ENCODE results near the gene ITGB1BP1. TPM values are rescaled to one million over a fixed set of nuclear protein-coding genes. Genes with fewer than 3 reads are reported as not detected.
A peak's percentile ranks its signal among the peaks of the same experiment; 100 is the strongest.

Gene ITGB1BP1
- total RNA-seq, 2 donors from 2014 or later = 132 to 167 TPM

DNA sequence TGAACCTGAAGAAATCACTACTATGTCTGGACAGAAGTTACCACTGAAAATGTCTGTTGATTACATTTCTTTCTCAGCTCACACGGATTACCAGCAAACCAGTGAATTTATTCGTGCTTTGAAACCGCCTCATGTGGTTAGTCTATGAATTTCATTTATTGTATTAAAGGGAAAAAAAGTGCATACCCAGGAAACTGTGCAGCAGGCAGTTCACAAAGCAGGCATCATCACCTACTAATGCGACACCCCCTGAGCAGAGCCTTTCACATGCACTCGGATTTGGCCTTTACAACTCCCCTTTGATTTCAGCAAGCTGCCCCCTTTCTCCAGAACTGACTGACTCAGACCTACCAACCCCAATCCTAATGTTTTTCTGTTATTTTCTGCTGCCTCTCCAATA is 20.2 kb upstream of the ITGB1BP1 start:
- H3K9me3 Mint-ChIP-seq = no peaks in the 10 kb centered on the region
- peaks cover 38% of the 10 kb centered on the region for H3K36me3 Mint-ChIP-seq
- H3K27me3 Mint-ChIP-seq = no peaks in the 10 kb centered on the region
- no peak overlapping the region for H3K27ac Mint-ChIP-seq
- no peak overlapping the region for H3K4me3 Mint-ChIP-seq
- H3K4me1 Mint-ChIP-seq (ENCODE audit: low read depth in 2 of 2) = no peaks in the 10 kb centered on the region
- DNase-seq (ENCODE audit: low spot score) = no peak
- ATAC-seq = no peak

- Mint-ChIP-seq H3K27ac (no peak overlapping the region), H3K36me3 (peaks cover 33% of the 10 kb centered on the region)
These were observed 18.2 kb upstream of the ITGB1BP1 start for GRCh38 chr2:9441556-9441955.

GRCh38 chr2:9440058-9440727 is 16.9 kb upstream of the ITGB1BP1 start:
- peaks cover 30% of the 10 kb centered on the region for H3K36me3 Mint-ChIP-seq
- DNase-seq (ENCODE audit: low spot score) (no peak), ATAC-seq (no peak)
- no peak overlapping the region for H3K27ac Mint-ChIP-seq
- no peaks in the 10 kb centered on the region for H3K4me1 Mint-ChIP-seq (ENCODE audit: low read depth in 2 of 2)
- no peak overlapping the region for H3K4me3 Mint-ChIP-seq
- H3K27me3 Mint-ChIP-seq = no peaks in the 10 kb centered on the region
- H3K9me3 Mint-ChIP-seq = no peaks in the 10 kb centered on the region

More at GRCh38 chr2:9441556-9441955, 18.2 kb upstream of the ITGB1BP1 start:
- no peak for DNase-seq (ENCODE audit: low spot score)
- no peak overlapping the region for H3K4me3 Mint-ChIP-seq
- H3K4me1 Mint-ChIP-seq (ENCODE audit: low read depth in 2 of 2) = no peaks in the 10 kb centered on the region
- H3K27me3 Mint-ChIP-seq = no peaks in the 10 kb centered on the region
- no peak for ATAC-seq
- no peaks in the 10 kb centered on the region for H3K9me3 Mint-ChIP-seq

GRCh38 chr2:9439536-9439935 is 16.2 kb upstream of the ITGB1BP1 start:
- no peaks in the 10 kb centered on the region for H3K9me3 Mint-ChIP-seq
- DNase-seq (ENCODE audit: low spot score) = no peak
- peaks cover 26% of the 10 kb centered on the region for H3K36me3 Mint-ChIP-seq
- no peak overlapping the region for H3K4me3 Mint-ChIP-seq
- H3K27me3 Mint-ChIP-seq = no peaks in the 10 kb centered on the region
- ATAC-seq = no peak
- H3K27ac Mint-ChIP-seq = no peak overlapping the region
- no peaks in the 10 kb centered on the region for H3K4me1 Mint-ChIP-seq (ENCODE audit: low read depth in 2 of 2)

- peaks cover 32% of the 10 kb centered on the region for H3K36me3 Mint-ChIP-seq
- peaks cover 0 to 7% of the 10 kb centered on the region in 2 donors for H3K4me1 Mint-ChIP-seq (ENCODE audit: low read depth in 2 of 2)
- H3K4me3 Mint-ChIP-seq = no peak overlapping the region
- ATAC-seq (no peak), DNase-seq (ENCODE audit: low spot score) (no peak)
- H3K9me3 Mint-ChIP-seq = no peaks in the 10 kb centered on the region
- no peaks in the 10 kb centered on the region for H3K27me3 Mint-ChIP-seq
- H3K27ac Mint-ChIP-seq = no peak overlapping the region
These were observed 11.2 kb upstream of the ITGB1BP1 start for GRCh38 chr2:9434489-9434888.

- Mint-ChIP-seq H3K9me3 (no peaks in the 10 kb centered on the region), H3K27me3 (no peaks in the 10 kb centered on the region), H3K4me3 (no peak overlapping the region), H3K36me3 (peaks cover 28% of the 10 kb centered on the region), H3K4me1 (ENCODE audit: low read depth in 2 of 2) (peaks cover 3 to 11% of the 10 kb centered on the region in 2 donors), H3K27ac (peak overlapping the region in 1 of 2 donors; percentile 24)
- DNase-seq (ENCODE audit: low spot score) (no peak), ATAC-seq (no peak)
These were observed 7.3 kb upstream of the ITGB1BP1 start for GRCh38 chr2:9430316-9431293.

DNA sequence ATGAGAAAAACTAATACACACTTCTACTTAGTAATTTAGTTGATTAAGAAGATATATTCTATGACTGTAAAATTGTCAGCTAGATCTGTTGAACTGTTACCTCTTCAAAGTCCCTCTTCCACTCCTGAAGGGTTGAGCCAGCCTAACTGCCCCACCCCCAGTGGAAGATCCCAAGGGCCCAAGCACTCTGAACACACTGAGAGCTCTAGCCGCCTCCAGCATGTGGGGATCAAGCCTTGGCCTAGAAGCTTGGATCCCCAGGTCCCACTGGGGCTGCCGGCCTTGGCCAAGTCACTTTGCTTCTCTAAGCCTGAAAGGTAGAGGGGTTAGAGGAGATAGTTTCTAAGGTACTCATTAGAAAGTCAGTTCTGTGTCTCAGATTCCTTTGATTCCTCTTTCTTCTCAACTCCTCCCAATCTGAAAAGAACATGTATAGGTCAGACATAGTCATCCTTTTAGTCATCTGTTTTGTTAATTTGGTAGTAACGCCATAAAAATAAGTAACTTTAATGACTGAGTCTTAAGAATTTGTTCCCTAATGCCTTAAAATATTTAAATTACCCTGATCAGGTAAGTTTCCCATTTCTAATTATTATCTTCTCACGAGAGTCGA is 5.7 kb upstream of the ITGB1BP1 start:
- DNase-seq (ENCODE audit: low spot score) (no peak), ATAC-seq (no peak)
- Mint-ChIP-seq H3K27ac (no peak overlapping the region), H3K4me1 (ENCODE audit: low read depth in 2 of 2) (peaks cover 3 to 11% of the 10 kb centered on the region in 2 donors), H3K27me3 (no peaks in the 10 kb centered on the region), H3K9me3 (no peaks in the 10 kb centered on the region), H3K4me3 (no peak overlapping the region), H3K36me3 (peaks cover 28% of the 10 kb centered on the region)

GRCh38 chr2:9424447-9425164 is 1.3 kb upstream of the ITGB1BP1 start:
- Mint-ChIP-seq H3K27me3 (no peaks in the 10 kb centered on the region), H3K4me1 (ENCODE audit: low read depth in 2 of 2) (peaks cover 19 to 27% of the 10 kb centered on the region in 2 donors), H3K36me3 (peaks cover 14% of the 10 kb centered on the region), H3K9me3 (no peaks in the 10 kb centered on the region), H3K4me3 (no peak overlapping the region), H3K27ac (no peak overlapping the region)
- no peak for DNase-seq (ENCODE audit: low spot score)
- ATAC-seq = no peak

DNA sequence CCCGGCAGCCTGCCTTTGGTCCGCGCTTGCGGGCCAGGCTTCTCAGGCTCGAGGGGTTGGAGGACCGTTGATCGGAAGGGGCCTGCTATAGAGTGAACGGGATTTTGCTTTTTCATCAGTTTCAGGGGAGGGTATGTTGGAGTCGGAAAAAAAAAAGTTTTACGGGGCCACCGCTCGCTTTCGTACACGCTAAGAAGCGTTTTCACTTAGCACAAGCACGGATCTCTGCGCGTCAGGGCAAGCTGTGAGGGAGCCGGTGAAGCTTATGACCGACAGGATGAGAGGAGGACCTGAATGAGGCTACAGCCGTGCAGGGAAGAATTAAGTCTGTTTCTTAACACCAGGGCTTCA is 569 bp upstream of the ITGB1BP1 start:
- Mint-ChIP-seq H3K9me3 (no peaks in the 10 kb centered on the region), H3K4me1 (ENCODE audit: low read depth in 2 of 2) (peaks cover 22 to 27% of the 10 kb centered on the region in 2 donors), H3K4me3 (no peak overlapping the region), H3K27ac (no peak overlapping the region), H3K27me3 (no peaks in the 10 kb centered on the region), H3K36me3 (peaks cover 14% of the 10 kb centered on the region)
- ATAC-seq (peak in 1 of 2 donors; percentile 18), DNase-seq (ENCODE audit: low spot score) (no peak)

DNA sequence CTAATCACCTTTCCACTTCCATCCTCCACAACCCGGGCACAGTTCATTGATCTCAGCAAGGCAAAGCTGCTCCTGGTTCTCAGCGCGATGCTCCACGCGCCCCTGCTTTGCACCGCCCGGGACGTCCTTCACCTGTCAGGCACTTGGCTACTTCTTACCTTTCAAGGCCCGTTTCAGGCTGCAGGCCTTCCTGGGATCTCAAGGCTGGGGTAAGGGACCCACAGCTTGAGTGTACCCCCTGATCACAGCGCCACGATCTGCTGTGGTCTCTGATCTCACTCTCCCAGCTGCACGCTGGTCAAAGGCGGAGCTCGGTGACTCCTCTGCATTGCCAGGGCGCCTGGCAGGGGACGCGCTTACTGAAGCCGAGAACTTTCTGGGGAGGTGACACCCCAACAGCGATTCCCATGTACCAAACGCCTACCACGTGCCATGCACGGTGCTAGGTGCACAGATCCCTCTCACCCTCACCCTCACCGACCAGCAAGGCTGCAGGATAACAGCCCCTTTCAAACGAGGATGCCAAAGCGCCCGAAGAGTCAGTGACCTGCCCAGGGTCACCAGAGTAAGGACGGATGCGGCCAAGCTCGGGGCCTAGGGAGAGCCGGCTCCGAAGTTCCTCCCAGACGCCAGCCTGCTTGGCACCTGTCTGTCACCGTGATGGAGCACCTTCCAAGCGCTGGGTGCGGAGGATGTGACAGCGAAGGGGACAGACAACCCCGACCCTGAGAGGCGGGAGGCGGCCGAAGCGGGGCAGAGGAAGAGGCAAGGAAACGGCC is 818 bp downstream of the ITGB1BP1 start:
- H3K36me3 Mint-ChIP-seq = peaks cover 19% of the 10 kb centered on the region
- H3K27ac Mint-ChIP-seq = no peak overlapping the region
- no peaks in the 10 kb centered on the region for H3K9me3 Mint-ChIP-seq
- no peaks in the 10 kb centered on the region for H3K27me3 Mint-ChIP-seq
- DNase-seq (ENCODE audit: low spot score) (peak; percentile 63), ATAC-seq (peak; percentile 0 to 46)
- no peak overlapping the region for H3K4me3 Mint-ChIP-seq
- peaks cover 26 to 35% of the 10 kb centered on the region in 2 donors for H3K4me1 Mint-ChIP-seq (ENCODE audit: low read depth in 2 of 2)

DNA sequence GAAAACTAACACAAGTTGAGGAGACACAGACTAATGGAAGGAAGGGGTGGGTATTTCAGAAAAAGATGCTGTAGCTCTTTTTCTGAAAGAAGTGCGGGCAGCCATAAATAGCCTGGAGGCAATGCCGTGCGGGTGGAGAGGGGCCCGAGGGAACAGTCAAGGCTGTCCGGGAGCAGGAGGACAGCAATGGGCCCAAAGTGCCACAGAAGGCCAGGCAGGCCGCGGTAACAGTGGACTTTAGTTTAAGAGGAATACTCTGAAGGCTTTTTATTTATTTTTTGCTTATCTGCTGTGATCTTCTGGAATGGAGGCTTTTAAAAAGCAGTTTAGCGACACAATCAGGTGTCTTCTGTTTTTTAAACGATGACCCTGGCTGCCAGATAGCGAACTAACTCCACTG is 2.8 kb downstream of the ITGB1BP1 start:
- Mint-ChIP-seq H3K4me1 (ENCODE audit: low read depth in 2 of 2) (peaks cover 38 to 50% of the 10 kb centered on the region in 2 donors), H3K27me3 (no peaks in the 10 kb centered on the region), H3K27ac (peak overlapping the region in 1 of 2 donors; percentile 47), H3K36me3 (peaks cover 25% of the 10 kb centered on the region), H3K4me3 (peak overlapping the region; percentile 32), H3K9me3 (no peaks in the 10 kb centered on the region)
- DNase-seq (ENCODE audit: low spot score) (no peak), ATAC-seq (no peak)

- ATAC-seq (no peak), DNase-seq (ENCODE audit: low spot score) (no peak)
- Mint-ChIP-seq H3K4me3 (no peak overlapping the region), H3K36me3 (peaks cover 25% of the 10 kb centered on the region), H3K27ac (peak overlapping the region in 1 of 2 donors; percentile 47), H3K9me3 (no peaks in the 10 kb centered on the region), H3K4me1 (ENCODE audit: low read depth in 2 of 2) (peaks cover 40 to 51% of the 10 kb centered on the region in 2 donors), H3K27me3 (no peaks in the 10 kb centered on the region)
These were observed 3.8 kb downstream of the ITGB1BP1 start for GRCh38 chr2:9419541-9419940.

GRCh38 chr2:9418746-9419145 is 4.6 kb downstream of the ITGB1BP1 start:
- Mint-ChIP-seq H3K36me3 (peaks cover 30% of the 10 kb centered on the region), H3K27ac (no peak overlapping the region), H3K9me3 (no peaks in the 10 kb centered on the region), H3K4me1 (ENCODE audit: low read depth in 2 of 2) (peaks cover 47 to 59% of the 10 kb centered on the region in 2 donors), H3K27me3 (no peaks in the 10 kb centered on the region), H3K4me3 (no peak overlapping the region)
- DNase-seq (ENCODE audit: low spot score) = no peak
- ATAC-seq = no peak
